ENCODE data around the gene FKBP7. TPM values are rescaled to one million over a fixed set of nuclear protein-coding genes. Genes with fewer than 3 reads are reported as not detected.
"Not testable (repeated sequence)": the region's sequence is repeated elsewhere in the genome, so short reads cannot be mapped to it uniquely, and the experiment has no call there.

Gene FKBP7, protein sequence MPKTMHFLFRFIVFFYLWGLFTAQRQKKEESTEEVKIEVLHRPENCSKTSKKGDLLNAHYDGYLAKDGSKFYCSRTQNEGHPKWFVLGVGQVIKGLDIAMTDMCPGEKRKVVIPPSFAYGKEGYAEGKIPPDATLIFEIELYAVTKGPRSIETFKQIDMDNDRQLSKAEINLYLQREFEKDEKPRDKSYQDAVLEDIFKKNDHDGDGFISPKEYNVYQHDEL
- polyA plus RNA-seq (2012; ENCODE audit: insufficient read depth, insufficient read length, low read depth), result 12.9 TPM

DNA sequence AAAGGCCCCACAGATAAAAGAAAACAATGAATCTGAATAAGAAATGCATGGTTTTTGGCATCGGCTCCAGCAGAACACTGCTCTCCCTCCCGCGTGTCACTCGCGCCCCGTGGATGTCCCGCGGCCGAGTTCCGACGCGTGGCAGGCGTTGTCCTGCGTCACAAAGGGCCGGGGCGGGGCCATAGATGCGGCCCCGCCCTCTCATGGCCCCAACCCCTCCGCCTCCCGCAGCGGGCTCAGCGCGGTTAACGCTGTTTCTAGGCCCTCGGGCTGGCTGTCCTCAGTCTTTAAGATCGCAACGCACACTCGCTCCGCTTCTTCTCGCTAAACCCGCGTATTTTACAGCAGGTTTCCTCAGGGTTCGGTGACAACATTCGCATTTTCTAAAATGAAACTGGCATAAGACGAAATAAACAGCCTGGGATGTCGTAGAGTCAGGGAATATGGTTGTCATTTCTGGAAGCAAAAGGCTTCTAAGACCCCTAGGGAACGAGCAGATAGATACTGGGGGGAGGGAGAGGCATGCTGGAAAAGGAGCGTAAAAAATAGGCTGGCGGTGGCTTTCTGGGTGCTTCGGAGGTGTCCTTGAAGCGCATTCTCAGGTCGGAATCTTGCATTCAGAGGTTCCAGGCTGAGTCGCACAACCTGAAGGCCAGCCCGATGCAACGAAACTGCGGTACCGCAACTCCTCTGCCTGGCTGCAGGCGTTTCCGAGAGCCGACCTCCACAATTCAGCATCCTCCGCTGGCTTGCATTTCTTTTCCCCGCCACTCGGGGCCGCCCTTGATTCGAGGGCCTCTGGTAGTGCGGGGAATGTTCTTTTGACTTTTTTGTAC is at the start of gene FKBP7:
TSS of gene FKBP7 (minus strand) at position 162 of the 836 bp plus-strand sequence. CDS start at position 61, 101 bp downstream.
- Histone ChIP-seq H3K36me3 (no peaks in the 10 kb centered on the region), H3K9me3 (no peaks in the 10 kb centered on the region), H3K27me3 (no peaks in the 10 kb centered on the region), H3K4me1 (peaks cover 4% of the 10 kb centered on the region; the same call in 1 of the 2 replicates), H3K4me3 (ENCODE audit: low read depth, low read length) (peak within 1 kb of the TSS; percentile 92)
- TF ChIP-seq, protein P1, sequence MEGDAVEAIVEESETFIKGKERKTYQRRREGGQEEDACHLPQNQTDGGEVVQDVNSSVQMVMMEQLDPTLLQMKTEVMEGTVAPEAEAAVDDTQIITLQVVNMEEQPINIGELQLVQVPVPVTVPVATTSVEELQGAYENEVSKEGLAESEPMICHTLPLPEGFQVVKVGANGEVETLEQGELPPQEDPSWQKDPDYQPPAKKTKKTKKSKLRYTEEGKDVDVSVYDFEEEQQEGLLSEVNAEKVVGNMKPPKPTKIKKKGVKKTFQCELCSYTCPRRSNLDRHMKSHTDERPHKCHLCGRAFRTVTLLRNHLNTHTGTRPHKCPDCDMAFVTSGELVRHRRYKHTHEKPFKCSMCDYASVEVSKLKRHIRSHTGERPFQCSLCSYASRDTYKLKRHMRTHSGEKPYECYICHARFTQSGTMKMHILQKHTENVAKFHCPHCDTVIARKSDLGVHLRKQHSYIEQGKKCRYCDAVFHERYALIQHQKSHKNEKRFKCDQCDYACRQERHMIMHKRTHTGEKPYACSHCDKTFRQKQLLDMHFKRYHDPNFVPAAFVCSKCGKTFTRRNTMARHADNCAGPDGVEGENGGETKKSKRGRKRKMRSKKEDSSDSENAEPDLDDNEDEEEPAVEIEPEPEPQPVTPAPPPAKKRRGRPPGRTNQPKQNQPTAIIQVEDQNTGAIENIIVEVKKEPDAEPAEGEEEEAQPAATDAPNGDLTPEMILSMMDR (IDR thresholded peaks at IDR 0.05; ENCODE audit: low read depth, low read length), result peak; percentile 59
- peak; percentile 76 for DNase-seq

DNA sequence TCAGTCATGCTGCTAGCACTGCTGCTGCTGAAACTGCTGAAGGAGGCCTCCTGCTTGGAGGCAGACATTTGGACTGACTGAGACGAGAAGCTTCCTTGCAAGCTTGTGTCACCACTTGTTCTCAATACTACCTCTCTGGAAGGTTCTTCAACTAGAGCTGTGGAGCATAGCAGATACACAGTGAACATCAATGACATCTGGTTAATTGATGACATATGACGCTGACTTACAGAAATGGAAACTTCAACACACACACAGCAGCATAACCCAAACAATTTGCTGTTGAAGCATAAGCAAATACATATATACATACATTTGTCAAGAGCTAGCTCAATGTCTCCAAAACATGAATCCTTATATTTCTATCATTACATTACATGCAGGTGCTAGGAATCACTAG is 49.2 kb upstream of the FKBP7 start:
- Histone ChIP-seq H3K9me3 (no peaks in the 10 kb centered on the region), H3K36me3 (no peaks in the 10 kb centered on the region), H3K4me1 (no peaks in the 10 kb centered on the region), H3K4me3 (ENCODE audit: low read depth, low read length) (no peak overlapping the region), H3K27me3 (no peaks in the 10 kb centered on the region)
- no peak for DNase-seq
- TF ChIP-seq, protein P1 (IDR thresholded peaks at IDR 0.05; ENCODE audit: low read depth, low read length), result no peak

DNA sequence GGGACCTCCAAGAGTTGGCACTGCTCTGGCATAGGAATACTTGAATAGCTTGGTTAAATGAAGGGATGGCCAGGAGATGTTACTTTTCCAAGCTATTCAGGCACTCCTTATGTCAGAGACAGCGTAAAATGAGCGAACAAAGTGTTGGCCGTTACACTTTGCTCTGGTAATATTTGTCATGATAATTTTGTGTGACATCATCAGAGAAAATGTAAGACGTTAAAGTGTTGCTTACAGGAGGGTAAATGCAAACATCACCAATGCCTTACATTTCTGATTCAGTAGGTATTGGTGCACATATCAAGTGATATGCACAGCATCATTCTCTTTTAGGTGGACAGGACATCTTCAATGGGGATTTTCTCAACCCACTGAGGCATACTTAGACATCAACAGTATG is 47.9 kb upstream of the FKBP7 start:
- TF ChIP-seq, protein P1 (IDR thresholded peaks at IDR 0.05; ENCODE audit: low read depth, low read length), result no peak
- DNase-seq, result no peak
- H3K27me3 ChIP-seq, result no peaks in the 10 kb centered on the region
- no peaks in the 10 kb centered on the region for H3K36me3 ChIP-seq
- H3K4me1 ChIP-seq, result no peaks in the 10 kb centered on the region
- no peaks in the 10 kb centered on the region for H3K9me3 ChIP-seq
- no peak overlapping the region for H3K4me3 ChIP-seq (ENCODE audit: low read depth, low read length)

DNA sequence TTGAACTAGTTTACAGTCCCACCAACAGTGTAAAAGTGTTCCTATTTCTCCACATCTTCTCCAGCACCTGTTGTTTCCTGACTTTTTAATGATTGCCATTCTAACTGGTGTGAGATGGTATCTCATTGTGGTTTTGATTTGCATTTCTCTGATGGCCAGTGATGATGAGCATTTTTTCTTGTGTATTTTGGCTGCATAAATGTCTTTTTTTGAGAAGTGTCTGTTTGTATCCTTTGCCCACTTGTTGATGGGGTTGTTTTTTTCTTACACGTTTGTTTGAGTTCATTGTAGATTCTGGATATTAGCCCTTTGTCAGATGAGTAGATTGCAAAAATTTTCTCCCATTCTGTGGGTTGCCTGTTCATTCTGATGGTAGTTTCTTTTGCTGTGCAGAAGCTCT is 47.1 kb upstream of the FKBP7 start:
- H3K4me1 ChIP-seq; H3K4me3 ChIP-seq (ENCODE audit: low read depth, low read length); H3K9me3 ChIP-seq; H3K27me3 ChIP-seq; H3K36me3 ChIP-seq; DNase-seq: not testable (repeated sequence)

DNA sequence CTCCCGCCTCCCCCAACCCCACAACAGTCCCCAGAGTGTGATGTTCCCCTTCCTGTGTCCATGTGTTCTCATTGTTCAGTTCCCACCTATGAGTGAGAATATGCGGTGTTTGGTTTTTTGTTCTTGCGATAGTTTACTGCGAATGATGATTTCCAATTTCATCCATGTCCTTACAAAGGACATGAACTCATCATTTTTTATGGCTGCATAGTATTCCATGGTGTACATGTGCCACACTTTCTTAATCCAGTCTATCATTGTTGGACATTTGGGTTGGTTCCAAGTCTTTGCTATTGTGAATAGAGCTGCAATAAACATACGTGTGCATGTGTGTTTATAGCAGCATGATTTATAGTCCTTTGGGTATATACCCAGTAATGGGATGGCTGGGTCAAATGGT is 46.6 kb upstream of the FKBP7 start:
- not testable (repeated sequence) for H3K27me3 ChIP-seq

DNA sequence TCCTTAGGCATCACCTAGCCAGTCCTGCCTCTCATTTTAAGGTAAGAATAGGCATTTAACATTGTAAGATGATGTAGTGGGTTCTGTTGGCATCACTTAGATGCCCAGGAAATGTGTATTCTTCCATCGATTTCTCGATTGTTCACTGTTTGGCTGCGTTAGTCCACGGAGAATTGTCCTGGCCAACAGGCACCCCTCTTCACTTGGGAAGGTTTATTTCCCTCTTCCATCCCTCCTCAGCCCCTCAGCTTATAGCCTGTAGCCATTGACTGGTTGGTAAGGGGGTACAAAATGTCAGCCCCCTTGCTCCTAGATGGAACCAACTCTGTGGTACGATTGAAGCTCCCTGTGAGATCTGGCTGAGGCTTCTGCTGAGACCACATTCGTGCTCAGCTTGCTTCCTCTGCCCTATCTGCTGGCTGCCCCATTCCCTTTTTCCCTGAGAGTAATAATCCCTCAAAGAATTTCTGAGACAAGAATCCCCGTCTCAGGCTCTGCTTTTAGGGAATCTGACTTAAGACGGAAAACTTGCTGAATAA is 45.3 kb upstream of the FKBP7 start:
- Histone ChIP-seq H3K36me3 (no peaks in the 10 kb centered on the region), H3K4me1 (no peaks in the 10 kb centered on the region), H3K9me3 (no peaks in the 10 kb centered on the region), H3K4me3 (ENCODE audit: low read depth, low read length) (peak overlapping the region; percentile 91), H3K27me3 (no peaks in the 10 kb centered on the region)
- no peak for DNase-seq
- TF ChIP-seq, protein P1 (IDR thresholded peaks at IDR 0.05; ENCODE audit: low read depth, low read length), result no peak

More for the DNA sequence above, 46.6 kb upstream of the FKBP7 start:
- not testable (repeated sequence) for DNase-seq; H3K36me3 ChIP-seq; H3K4me1 ChIP-seq; H3K4me3 ChIP-seq (ENCODE audit: low read depth, low read length); H3K9me3 ChIP-seq
